HFFc6 (cell line): ENCODE measurements around the gene SLC7A7. TPM values are rescaled to one million over a fixed set of nuclear protein-coding genes. Genes with fewer than 3 reads are reported as not detected.

Experiments
- DNase-seq: peaks from one replicate; pipeline ENCODE4 v3.0.0-alpha.2; 2018
- H3K27ac Mint-ChIP-seq: 2 replicates; pipeline ENCODE4 v1.8.0; 2020; ENCODE audit warnings: mild to moderate bottlenecking, mixed read lengths
- H3K27me3 Mint-ChIP-seq: 2 replicates; pipeline ENCODE4 v1.8.0; 2021; ENCODE audit warnings: mild to moderate bottlenecking, moderate library complexity, mixed read lengths; ENCODE audit not compliant: insufficient read depth
- H3K36me3 Mint-ChIP-seq: 2 replicates; pipeline ENCODE4 v1.8.0; 2021; ENCODE audit warnings: low read depth, mixed read lengths
- H3K4me1 Mint-ChIP-seq: 2 replicates; pipeline ENCODE4 v1.8.0; 2020; ENCODE audit warnings: low read depth, mixed read lengths
- H3K4me3 Mint-ChIP-seq: 2 replicates; pipeline ENCODE4 v1.8.0; 2020; ENCODE audit warnings: mild to moderate bottlenecking, moderate library complexity, mixed read lengths
- H3K9me3 Mint-ChIP-seq: 2 replicates; pipeline ENCODE4 v1.8.0; 2020; ENCODE audit warnings: mild to moderate bottlenecking, mixed read lengths
- total RNA-seq, 6 experiments: library from RNA; stranded (reverse); fragmentation: NEBNext Ultra II Directional; extraction: Animal tissue kit (Norgen Biotek cat#: 25700); gene quantifications; 2 replicates in 1 of 6; 3 replicates in 5 of 6; pipeline ENCODE4 v1.2.3, GENCODE V29; 2021
- TF ChIP-seq, protein P1 (sequence below): fragments of 200-600 bp; sonication (generic); IDR thresholded peaks from 2 replicates; pipeline ENCODE4 v1.5.0; 2021; ENCODE audit warnings: antibody characterized with exemption, mild to moderate bottlenecking

Gene SLC7A7
- total RNA-seq, 6 experiments from 2014 or later = 0.31 to 1.3 (median 0.56) TPM

DNA sequence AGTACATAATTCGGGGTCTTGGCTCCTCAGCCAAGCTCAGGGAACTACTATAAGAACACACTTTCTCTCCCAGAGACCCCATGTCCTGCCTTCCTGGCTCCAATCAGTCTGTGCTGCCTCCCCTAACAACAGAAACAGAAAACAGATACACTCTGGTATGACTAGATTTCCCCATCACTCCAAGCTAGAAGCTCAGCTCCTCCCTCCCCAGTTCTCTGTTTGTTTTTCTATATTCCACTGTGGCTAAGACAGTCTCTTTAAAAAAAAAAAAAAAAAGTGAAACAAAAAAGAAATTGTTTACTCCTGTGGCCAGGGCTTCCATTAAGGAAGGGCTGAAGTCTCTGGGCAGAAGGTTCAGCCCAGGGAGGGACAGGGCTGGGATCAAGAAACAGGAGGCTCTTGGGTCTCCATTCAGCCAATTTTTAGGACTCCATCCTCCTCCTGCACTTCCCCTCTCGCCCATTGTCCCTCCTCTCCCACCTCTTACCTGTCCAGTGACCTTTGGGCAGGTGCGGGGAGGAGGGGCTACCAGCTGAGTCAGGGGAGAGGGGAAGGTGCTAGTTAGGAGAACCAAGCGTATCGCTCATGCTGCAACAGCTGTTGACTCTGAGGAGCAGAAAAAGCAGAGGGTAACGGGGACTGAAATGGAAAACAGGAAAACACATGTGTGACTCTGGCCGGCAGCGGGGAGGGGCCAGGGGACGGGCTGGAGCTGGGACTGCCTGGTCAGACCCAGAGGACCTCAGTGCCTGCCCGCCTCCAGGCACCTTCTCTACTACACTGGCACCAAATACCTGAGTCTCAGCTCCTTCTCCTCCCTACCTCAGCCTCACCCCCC is 4.1 kb upstream of the SLC7A7 start:
- Mint-ChIP-seq H3K27me3 (no peaks in the 10 kb centered on the region), H3K9me3 (no peaks in the 10 kb centered on the region), H3K27ac (peak overlapping the region; percentile 98), H3K36me3 (no peaks in the 10 kb centered on the region), H3K4me1 (peaks cover 63% of the 10 kb centered on the region), H3K4me3 (peak overlapping the region; percentile 61)
- peak; percentile 74 for DNase-seq
- TF ChIP-seq, protein P1, sequence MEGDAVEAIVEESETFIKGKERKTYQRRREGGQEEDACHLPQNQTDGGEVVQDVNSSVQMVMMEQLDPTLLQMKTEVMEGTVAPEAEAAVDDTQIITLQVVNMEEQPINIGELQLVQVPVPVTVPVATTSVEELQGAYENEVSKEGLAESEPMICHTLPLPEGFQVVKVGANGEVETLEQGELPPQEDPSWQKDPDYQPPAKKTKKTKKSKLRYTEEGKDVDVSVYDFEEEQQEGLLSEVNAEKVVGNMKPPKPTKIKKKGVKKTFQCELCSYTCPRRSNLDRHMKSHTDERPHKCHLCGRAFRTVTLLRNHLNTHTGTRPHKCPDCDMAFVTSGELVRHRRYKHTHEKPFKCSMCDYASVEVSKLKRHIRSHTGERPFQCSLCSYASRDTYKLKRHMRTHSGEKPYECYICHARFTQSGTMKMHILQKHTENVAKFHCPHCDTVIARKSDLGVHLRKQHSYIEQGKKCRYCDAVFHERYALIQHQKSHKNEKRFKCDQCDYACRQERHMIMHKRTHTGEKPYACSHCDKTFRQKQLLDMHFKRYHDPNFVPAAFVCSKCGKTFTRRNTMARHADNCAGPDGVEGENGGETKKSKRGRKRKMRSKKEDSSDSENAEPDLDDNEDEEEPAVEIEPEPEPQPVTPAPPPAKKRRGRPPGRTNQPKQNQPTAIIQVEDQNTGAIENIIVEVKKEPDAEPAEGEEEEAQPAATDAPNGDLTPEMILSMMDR = no peak

DNA sequence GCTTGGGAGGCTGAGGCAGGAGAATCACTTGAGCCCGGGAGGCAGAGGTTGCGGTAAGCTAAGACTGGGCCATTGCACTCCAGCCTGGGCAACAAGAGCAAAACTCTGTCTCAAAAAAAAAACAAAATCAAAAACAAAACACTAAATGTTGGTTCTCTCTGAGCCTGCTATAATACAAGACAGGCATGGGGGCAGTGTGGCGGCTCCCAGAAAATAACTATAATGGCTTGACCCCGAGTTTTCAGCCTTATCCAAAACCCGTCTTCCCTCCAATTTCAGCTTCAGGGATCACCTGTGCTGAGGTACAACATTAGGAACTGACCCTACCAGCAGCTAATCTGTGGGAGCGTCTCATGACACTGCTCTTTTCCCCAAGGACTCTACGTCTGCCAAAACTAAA is 862 bp downstream of the SLC7A7 start:
- Mint-ChIP-seq H3K27me3 (no peaks in the 10 kb centered on the region), H3K9me3 (no peaks in the 10 kb centered on the region), H3K4me3 (no peak overlapping the region), H3K36me3 (no peaks in the 10 kb centered on the region), H3K27ac (no peak overlapping the region), H3K4me1 (peaks cover 30% of the 10 kb centered on the region)
- DNase-seq = no peak
- TF ChIP-seq, protein P1 = no peak

DNA sequence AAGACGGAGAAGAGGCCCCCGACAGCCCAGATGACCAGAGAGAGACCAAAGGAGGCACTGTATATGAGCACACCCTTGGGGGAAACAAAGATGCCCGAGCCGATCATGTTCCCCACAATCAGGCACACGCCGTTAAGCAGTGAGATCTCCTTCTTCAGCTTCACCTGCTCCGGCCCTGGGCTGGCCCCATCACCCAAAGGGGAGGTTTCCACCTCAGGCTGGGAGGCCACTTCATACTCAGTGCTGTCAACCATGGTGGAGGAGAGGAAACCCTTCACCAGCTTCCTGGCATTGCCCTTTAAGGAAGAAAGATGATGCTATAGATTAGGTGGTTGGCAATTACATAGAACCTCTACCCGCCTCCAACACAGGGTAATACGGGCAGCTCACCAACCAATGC is 2.1 kb downstream of the SLC7A7 start:
- Mint-ChIP-seq H3K4me1 (peaks cover 23% of the 10 kb centered on the region), H3K27me3 (no peaks in the 10 kb centered on the region)

DNA sequence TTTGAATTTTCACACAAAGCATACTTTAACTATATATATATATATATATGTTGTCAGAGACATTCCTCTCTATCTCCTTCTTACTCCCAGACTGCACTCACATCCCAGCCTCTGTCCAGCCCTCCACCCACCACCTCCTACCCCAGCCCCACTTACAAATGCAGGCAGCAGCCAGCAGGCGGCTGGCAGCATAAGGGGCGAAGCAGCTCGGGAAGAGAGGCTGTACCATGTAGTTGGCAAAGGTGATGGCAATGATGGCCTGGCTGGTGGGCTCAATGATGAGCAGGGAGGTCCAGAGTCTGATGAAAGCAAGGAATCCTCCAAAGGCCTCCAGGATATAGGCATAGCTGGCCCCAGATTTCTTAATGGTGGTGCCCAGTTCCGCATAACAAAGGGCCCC is 2.5 kb downstream of the SLC7A7 start:
- H3K36me3 Mint-ChIP-seq = no peaks in the 10 kb centered on the region
- no peak for DNase-seq
- TF ChIP-seq, protein P1 = 0 out of 2 replicates have a peak, but pooled peaks have one; percentile 7

More for the DNA sequence above, 2.1 kb downstream of the SLC7A7 start:
- H3K27ac Mint-ChIP-seq = no peak overlapping the region
- TF ChIP-seq, protein P1 = no peak
- H3K9me3 Mint-ChIP-seq = no peaks in the 10 kb centered on the region
- DNase-seq = no peak
- H3K36me3 Mint-ChIP-seq = no peaks in the 10 kb centered on the region
- H3K4me3 Mint-ChIP-seq = no peak overlapping the region

DNA sequence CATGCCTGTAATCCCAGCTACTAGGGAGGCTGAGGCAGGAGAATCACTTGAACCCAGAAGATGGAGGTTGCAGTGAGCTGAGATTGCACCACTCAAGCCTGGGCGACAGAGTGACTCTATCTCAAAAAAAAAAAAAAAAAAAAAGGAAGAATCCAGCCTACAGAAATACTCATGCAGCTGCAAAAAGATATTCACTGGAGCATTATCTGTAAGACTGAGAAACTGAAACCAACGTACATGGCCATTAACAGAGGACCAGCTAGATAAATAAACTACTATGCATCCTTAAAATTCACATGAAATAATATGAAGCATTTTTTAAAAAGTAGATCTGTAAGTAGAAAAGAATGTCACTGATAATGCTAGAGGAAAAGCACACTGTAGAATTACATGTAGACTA is 3.5 kb downstream of the SLC7A7 start:
- no peak overlapping the region for H3K27ac Mint-ChIP-seq
- H3K27me3 Mint-ChIP-seq = peaks cover 3% of the 10 kb centered on the region; the same call in 1 of the 2 replicates
- TF ChIP-seq, protein P1 = no peak
- no peak for DNase-seq
- no peak overlapping the region for H3K4me3 Mint-ChIP-seq
- H3K9me3 Mint-ChIP-seq = no peaks in the 10 kb centered on the region
- H3K36me3 Mint-ChIP-seq = no peaks in the 10 kb centered on the region
- peaks cover 17% of the 10 kb centered on the region for H3K4me1 Mint-ChIP-seq

More for the DNA sequence above, 2.5 kb downstream of the SLC7A7 start:
- H3K9me3 Mint-ChIP-seq = no peaks in the 10 kb centered on the region
- no peaks in the 10 kb centered on the region for H3K27me3 Mint-ChIP-seq
- peaks cover 19% of the 10 kb centered on the region for H3K4me1 Mint-ChIP-seq
- no peak overlapping the region for H3K27ac Mint-ChIP-seq
- H3K4me3 Mint-ChIP-seq = no peak overlapping the region
